ENCODE results near the gene IFI27L1.

IFI27L1 gene

GRCh38 chr14:94093418-94093817 is 12.3 kb downstream of the IFI27L1 start:
- TF ChIP-seq, protein P1, sequence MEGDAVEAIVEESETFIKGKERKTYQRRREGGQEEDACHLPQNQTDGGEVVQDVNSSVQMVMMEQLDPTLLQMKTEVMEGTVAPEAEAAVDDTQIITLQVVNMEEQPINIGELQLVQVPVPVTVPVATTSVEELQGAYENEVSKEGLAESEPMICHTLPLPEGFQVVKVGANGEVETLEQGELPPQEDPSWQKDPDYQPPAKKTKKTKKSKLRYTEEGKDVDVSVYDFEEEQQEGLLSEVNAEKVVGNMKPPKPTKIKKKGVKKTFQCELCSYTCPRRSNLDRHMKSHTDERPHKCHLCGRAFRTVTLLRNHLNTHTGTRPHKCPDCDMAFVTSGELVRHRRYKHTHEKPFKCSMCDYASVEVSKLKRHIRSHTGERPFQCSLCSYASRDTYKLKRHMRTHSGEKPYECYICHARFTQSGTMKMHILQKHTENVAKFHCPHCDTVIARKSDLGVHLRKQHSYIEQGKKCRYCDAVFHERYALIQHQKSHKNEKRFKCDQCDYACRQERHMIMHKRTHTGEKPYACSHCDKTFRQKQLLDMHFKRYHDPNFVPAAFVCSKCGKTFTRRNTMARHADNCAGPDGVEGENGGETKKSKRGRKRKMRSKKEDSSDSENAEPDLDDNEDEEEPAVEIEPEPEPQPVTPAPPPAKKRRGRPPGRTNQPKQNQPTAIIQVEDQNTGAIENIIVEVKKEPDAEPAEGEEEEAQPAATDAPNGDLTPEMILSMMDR (IDR thresholded peaks at IDR 0.05; ENCODE audit: borderline replicate concordance, control extremely low read depth, extremely low read depth, insufficient read depth, missing control alignments): no peak
- no peak for DNase-seq (ENCODE audit: low spot score)
- in situ Hi-C loops (cut with MboI; ENCODE audit: low sequenced_read_pairs, unreplicated experiment): no loop called here

DNA sequence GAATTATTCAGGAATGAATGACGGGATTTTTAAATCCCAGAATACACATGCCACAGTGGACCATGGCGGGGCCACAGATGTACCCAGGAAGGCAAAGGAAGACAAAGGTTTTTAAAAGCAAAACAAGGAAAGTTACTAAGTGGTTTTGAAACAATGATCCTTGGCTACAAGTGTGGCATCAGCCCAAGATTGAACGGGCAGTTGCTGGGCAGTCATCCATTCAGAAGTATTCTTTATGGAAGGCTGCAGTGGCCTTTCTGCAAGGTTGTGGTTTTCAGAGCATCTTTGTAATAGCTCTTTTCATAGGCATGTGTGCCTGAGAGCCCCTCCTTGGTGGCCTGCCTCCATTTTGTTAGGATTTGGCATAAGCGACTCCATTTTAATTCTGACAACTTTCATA is 16.0 kb downstream of the IFI27L1 start:
- in situ Hi-C loops (cut with MboI; ENCODE audit: low sequenced_read_pairs, unreplicated experiment): no loop called here
- TF ChIP-seq, protein P1 (IDR thresholded peaks at IDR 0.05; ENCODE audit: borderline replicate concordance, control extremely low read depth, extremely low read depth, insufficient read depth, missing control alignments): no peak
- no peak for DNase-seq (ENCODE audit: low spot score)

DNA sequence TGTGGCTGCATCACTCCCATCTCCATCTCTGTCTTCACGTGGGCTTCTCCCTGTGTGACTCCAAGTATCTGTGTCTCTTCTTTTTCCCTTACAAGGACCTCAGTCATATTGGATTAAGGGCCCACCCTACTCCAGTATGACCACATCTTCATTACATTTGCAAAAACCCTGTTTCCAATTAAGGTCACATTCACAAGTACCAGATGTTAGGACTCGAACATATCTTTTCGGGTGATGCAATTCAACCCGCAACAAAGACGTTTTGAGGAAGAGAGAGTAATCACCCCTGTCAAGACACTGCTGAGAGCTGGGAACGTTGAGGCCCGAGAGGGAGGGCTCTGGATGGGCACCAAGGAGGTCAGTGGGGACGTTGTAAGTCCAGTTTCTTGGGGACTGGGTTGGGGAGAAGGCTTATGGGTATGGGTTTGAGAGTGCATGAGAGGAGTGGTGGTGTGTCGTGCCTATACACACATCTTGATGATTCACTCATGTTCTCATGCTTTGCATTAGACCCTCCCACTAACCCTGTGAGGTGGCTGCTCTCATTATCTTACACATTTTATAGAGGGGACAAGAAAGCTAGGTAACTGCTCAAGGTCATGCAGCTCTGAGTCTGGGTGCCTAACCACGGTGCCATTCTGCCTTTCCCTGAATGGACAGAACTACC is 17.3 kb downstream of the IFI27L1 start:
- TF ChIP-seq, protein P1 (IDR thresholded peaks at IDR 0.05; ENCODE audit: borderline replicate concordance, control extremely low read depth, extremely low read depth, insufficient read depth, missing control alignments): no peak
- DNase-seq (ENCODE audit: low spot score): no peak
- in situ Hi-C loops (cut with MboI; ENCODE audit: low sequenced_read_pairs, unreplicated experiment): no loop called here

GRCh38 chr14:94099006-94099405 is 17.9 kb downstream of the IFI27L1 start:
- DNase-seq (ENCODE audit: low spot score): no peak
- in situ Hi-C loops (cut with MboI; ENCODE audit: low sequenced_read_pairs, unreplicated experiment): no loop called here
- TF ChIP-seq, protein P1 (IDR thresholded peaks at IDR 0.05; ENCODE audit: borderline replicate concordance, control extremely low read depth, extremely low read depth, insufficient read depth, missing control alignments): no peak

GRCh38 chr14:94100847-94101246 is 19.7 kb downstream of the IFI27L1 start:
- no peak for DNase-seq (ENCODE audit: low spot score)
- TF ChIP-seq, protein P1 (IDR thresholded peaks at IDR 0.05; ENCODE audit: borderline replicate concordance, control extremely low read depth, extremely low read depth, insufficient read depth, missing control alignments): no peak

GRCh38 chr14:94101748-94102147 is 20.6 kb downstream of the IFI27L1 start:
- in situ Hi-C loops (cut with MboI; ENCODE audit: low sequenced_read_pairs, unreplicated experiment): no loop called here
- TF ChIP-seq, protein P1 (IDR thresholded peaks at IDR 0.05; ENCODE audit: borderline replicate concordance, control extremely low read depth, extremely low read depth, insufficient read depth, missing control alignments): no peak
- DNase-seq (ENCODE audit: low spot score): no peak

More at GRCh38 chr14:94100847-94101246, 19.7 kb downstream of the IFI27L1 start:
- in situ Hi-C loops (cut with MboI; ENCODE audit: low sequenced_read_pairs, unreplicated experiment): no loop called here
